Hematopoietic multipotent progenitor cell treated with erythropoietin and hydrocortisone succinate and interleukin-3 and kit ligand, for 8 days (in vitro differentiated cells): ENCODE results near the gene SLC12A6.
A peak's percentile ranks its signal among the peaks of the same experiment; 100 is the strongest.
"Not testable (repeated sequence)": the region's sequence is repeated elsewhere in the genome, so short reads cannot be mapped to it uniquely, and the experiment has no call there.

ENCODE experiments used
- DNase-seq: peaks from one replicate; pipeline ENCODE4 v3.0.0-alpha.2; 2015

The SLC12A6 gene

GRCh38 chr15:34248190-34248589 lies 89.4 kb downstream of the SLC12A6 start:
- peak; percentile 76 for DNase-seq

- DNase-seq, result no peak
Observed at GRCh38 chr15:34246276-34246976, 91.2 kb downstream of the SLC12A6 start.

DNA sequence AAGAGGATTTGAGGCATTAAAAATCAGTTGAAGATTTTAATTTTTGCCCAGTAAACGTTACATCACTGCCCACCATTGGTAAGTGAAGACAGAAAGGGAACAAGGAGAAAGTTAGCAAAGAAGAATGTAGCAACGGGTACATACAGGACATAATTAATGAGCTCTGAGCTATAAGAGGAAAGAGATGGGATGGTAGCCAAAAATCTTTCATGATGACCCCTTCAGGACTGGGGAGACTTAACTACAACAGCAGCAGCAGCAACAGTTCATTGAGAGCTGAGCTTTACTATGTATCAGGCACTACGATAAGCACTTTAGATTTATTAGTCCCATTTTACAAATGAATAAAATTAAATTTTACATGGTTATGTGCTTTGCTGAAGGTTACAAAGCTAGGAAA lies 94.4 kb downstream of the SLC12A6 start:
- no peak for DNase-seq

GRCh38 chr15:34242331-34242710 lies 95.3 kb downstream of the SLC12A6 start:
- DNase-seq, result peak; percentile 76

- DNase-seq, result peak; percentile 80
Observed at GRCh38 chr15:34241376-34242330, 95.9 kb downstream of the SLC12A6 start.

- no peak for DNase-seq
Observed at GRCh38 chr15:34240537-34240936, 97.0 kb downstream of the SLC12A6 start.

- DNase-seq, result no peak
Observed at GRCh38 chr15:34239151-34239808, 98.3 kb downstream of the SLC12A6 start.

DNA sequence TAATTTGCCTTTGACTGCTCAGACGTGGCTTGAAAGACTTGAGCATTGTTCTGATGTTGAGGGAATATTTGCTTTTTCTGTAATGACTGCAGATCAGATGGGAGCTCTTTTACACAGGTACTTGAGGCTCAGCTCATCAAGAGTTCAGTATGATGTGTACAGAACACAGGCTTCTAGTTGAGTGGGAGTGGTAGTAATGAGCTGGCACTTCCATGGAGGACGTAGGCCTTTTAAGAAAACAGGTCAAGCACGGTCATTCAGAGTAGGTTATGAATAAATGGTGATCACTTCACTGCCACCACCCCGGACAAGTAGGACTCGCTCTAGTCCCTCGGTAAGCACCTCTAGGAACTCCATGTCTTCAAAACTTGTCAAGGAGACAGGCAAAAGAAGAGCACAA lies 104.0 kb downstream of the SLC12A6 start:
- DNase-seq, result no peak

DNA sequence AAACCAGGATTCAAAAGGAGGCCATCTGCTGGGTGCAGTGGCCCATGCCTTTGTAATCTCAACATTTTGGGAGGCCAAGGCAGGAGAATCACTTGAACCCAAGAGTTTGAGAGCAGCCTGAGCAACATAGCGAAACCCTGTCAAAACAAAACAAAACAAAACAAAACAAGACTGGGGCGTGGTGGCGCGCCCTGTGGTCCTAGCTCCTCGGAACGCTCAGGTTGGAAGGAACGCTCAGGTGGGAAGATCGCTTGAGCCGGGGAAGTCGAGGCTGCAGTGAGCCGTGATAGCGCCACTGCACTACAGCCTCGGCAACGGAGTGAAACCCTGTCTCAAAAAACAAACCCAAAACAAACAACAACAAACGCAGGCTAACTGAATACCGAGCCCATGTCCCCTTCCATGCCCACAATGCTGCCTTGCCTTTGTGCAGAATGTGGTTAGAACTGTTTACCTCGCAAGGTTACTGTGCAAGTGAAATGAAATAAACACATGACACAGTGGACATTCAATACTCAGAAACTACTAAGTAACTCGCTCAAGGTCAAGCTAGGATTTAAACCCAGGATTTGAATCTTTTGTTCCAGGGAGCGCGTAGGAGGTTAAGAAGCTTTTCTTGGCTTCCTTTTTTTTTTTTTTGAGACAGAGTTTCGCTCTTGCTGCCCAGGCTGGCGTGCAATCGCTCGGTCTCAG lies 113.5 kb downstream of the SLC12A6 start:
- DNase-seq, result peak; percentile 25

GRCh38 chr15:34217587-34218225 lies 119.9 kb downstream of the SLC12A6 start:
- DNase-seq, result no peak

GRCh38 chr15:34216527-34217270 lies 120.9 kb downstream of the SLC12A6 start:
- DNase-seq, result no peak

- no peak for DNase-seq
Observed at GRCh38 chr15:34214135-34214534, 123.4 kb downstream of the SLC12A6 start.

- DNase-seq, result no peak
Observed at GRCh38 chr15:34213690-34214089, 123.9 kb downstream of the SLC12A6 start.

GRCh38 chr15:34209421-34210282 lies 127.9 kb downstream of the SLC12A6 start, which contains the start of gene KATNBL1:
TSS of gene KATNBL1 (minus strand) at chr15:34210096. CDS start at chr15:34163676, 46,420 bp downstream.
- DNase-seq, result peak; percentile 96

DNA sequence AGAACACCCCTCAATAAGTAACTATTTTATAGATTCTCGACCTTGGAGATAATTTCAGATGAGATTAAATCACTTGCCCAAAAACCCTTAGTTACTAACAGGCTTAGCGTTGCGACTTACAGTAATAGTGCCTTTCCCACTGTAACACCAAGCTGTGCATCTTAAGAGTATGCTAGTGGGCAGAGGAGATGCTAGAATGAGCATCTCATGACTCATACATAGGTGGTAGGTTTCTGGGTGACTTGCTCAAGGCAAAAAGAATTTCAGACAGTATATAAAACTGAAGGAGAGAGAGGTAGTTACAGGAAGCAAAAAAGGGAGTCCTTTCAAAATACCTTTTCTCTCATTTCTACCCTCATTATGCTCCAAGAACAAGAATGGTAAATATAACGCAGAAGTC lies 131.6 kb downstream of the SLC12A6 start:
- DNase-seq, result no peak

DNA sequence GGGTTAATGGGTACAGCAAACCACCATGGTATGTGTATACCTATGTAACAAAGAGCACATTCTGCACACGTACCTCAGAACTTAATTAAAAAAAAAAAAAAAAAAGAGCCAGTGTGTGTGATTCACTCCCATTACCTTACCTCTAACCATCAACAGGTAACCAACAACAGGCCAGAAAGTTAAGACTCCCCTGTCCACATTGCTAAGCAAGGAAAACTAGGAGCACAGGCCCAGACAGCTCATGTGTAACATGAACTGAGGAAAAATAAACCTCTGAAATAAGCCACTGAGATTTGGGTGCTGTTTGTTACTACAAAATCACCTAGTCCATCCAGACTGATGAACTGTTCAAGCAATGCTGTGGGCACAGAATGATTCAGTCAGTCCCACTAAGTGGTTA lies 133.6 kb downstream of the SLC12A6 start:
- no peak for DNase-seq

GRCh38 chr15:34203305-34203704 lies 134.3 kb downstream of the SLC12A6 start:
- DNase-seq, result no peak

- not testable (repeated sequence) for DNase-seq
Observed at GRCh38 chr15:34193272-34193671, 144.3 kb downstream of the SLC12A6 start.

GRCh38 chr15:34188711-34189110 lies 148.9 kb downstream of the SLC12A6 start:
- DNase-seq, result no peak

GRCh38 chr15:34185666-34186065 lies 151.9 kb downstream of the SLC12A6 start:
- DNase-seq, result no peak
